ENCODE data around the gene CA7. TPM values are rescaled to one million over a fixed set of nuclear protein-coding genes. Genes with fewer than 3 reads are reported as not detected.

Gene CA7
- polyA plus RNA-seq, 1 donor from 2014 or later = not detected

DNA sequence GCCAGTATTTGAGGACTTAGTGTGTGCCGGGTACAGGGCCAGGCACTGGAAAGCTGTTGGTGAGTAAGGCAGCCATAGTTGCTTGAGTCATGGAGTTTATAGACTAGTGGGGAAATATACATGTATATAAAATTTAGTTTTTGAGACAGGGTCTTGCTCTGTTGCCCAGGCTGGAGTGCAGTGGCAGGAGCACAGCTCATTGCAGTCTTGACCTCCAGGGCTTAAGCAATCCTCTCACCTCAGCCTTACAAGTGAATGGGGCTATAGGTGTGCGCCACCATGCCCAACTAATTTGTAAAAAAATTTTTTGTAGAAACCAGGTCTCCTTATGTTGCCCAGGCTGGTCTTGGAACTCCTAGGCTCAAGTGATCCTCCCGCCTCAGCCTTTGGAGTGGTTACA, 38.5 kb downstream of the CA7 start:
- H3K4me3 ChIP-seq (ENCODE audit: low read length) = no peak overlapping the region
- no peaks in the 10 kb centered on the region for H3K79me2 ChIP-seq (replicated peaks; ENCODE audit: insufficient read depth, low read length)
- H3K27ac ChIP-seq (ENCODE audit: low read length) = no peak overlapping the region
- H2AFZ ChIP-seq (ENCODE audit: low read depth, low read length) = no peak overlapping the region
- no peaks in the 10 kb centered on the region for H3K27me3 ChIP-seq (ENCODE audit: insufficient read depth, low read depth, low read length)
- H3K4me2 ChIP-seq (ENCODE audit: low read length) = no peak overlapping the region
- H3K9me2 ChIP-seq (ENCODE audit: insufficient read depth, low read length) = no peaks in the 10 kb centered on the region
- H3F3A ChIP-seq (ENCODE audit: insufficient read depth, low read length, poor library complexity, severe bottlenecking) = no peaks in the 10 kb centered on the region
- H3K36me3 ChIP-seq (ENCODE audit: insufficient read depth, low read length) = no peaks in the 10 kb centered on the region
- TF ChIP-seq RAD21 (conservative IDR thresholded peaks at IDR 0.05) (no peak), TAF1 (IDR thresholded peaks at IDR 0.05; ENCODE audit: low read depth) (no peak), SMC3 (conservative IDR thresholded peaks at IDR 0.05; ENCODE audit: poor library complexity) (no peak), POLR2AphosphoS5 (IDR thresholded peaks at IDR 0.05) (no peak), EP300 (conservative IDR thresholded peaks at IDR 0.05; ENCODE audit: poor library complexity, severe bottlenecking) (no peak), MXI1 (conservative IDR thresholded peaks at IDR 0.05; ENCODE audit: poor library complexity, severe bottlenecking) (no peak), EZH2 (IDR thresholded peaks at IDR 0.05; ENCODE audit: borderline replicate concordance, insufficient read depth, low read length, poor library complexity, severe bottlenecking) (no peak)
- TF ChIP-seq, protein P1, sequence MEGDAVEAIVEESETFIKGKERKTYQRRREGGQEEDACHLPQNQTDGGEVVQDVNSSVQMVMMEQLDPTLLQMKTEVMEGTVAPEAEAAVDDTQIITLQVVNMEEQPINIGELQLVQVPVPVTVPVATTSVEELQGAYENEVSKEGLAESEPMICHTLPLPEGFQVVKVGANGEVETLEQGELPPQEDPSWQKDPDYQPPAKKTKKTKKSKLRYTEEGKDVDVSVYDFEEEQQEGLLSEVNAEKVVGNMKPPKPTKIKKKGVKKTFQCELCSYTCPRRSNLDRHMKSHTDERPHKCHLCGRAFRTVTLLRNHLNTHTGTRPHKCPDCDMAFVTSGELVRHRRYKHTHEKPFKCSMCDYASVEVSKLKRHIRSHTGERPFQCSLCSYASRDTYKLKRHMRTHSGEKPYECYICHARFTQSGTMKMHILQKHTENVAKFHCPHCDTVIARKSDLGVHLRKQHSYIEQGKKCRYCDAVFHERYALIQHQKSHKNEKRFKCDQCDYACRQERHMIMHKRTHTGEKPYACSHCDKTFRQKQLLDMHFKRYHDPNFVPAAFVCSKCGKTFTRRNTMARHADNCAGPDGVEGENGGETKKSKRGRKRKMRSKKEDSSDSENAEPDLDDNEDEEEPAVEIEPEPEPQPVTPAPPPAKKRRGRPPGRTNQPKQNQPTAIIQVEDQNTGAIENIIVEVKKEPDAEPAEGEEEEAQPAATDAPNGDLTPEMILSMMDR (IDR thresholded peaks at IDR 0.05; ENCODE audit: poor library complexity, severe bottlenecking) = no peak
- TF ChIP-seq, protein P2, sequence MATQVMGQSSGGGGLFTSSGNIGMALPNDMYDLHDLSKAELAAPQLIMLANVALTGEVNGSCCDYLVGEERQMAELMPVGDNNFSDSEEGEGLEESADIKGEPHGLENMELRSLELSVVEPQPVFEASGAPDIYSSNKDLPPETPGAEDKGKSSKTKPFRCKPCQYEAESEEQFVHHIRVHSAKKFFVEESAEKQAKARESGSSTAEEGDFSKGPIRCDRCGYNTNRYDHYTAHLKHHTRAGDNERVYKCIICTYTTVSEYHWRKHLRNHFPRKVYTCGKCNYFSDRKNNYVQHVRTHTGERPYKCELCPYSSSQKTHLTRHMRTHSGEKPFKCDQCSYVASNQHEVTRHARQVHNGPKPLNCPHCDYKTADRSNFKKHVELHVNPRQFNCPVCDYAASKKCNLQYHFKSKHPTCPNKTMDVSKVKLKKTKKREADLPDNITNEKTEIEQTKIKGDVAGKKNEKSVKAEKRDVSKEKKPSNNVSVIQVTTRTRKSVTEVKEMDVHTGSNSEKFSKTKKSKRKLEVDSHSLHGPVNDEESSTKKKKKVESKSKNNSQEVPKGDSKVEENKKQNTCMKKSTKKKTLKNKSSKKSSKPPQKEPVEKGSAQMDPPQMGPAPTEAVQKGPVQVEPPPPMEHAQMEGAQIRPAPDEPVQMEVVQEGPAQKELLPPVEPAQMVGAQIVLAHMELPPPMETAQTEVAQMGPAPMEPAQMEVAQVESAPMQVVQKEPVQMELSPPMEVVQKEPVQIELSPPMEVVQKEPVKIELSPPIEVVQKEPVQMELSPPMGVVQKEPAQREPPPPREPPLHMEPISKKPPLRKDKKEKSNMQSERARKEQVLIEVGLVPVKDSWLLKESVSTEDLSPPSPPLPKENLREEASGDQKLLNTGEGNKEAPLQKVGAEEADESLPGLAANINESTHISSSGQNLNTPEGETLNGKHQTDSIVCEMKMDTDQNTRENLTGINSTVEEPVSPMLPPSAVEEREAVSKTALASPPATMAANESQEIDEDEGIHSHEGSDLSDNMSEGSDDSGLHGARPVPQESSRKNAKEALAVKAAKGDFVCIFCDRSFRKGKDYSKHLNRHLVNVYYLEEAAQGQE (IDR thresholded peaks at IDR 0.05; ENCODE audit: borderline replicate concordance) = no peak
- no peaks in the 10 kb centered on the region for H4K20me1 ChIP-seq (ENCODE audit: insufficient read depth)
- no peaks in the 10 kb centered on the region for H3K9me3 ChIP-seq (ENCODE audit: low read length)
- no peak overlapping the region for H3K9ac ChIP-seq (ENCODE audit: low read length)

DNA sequence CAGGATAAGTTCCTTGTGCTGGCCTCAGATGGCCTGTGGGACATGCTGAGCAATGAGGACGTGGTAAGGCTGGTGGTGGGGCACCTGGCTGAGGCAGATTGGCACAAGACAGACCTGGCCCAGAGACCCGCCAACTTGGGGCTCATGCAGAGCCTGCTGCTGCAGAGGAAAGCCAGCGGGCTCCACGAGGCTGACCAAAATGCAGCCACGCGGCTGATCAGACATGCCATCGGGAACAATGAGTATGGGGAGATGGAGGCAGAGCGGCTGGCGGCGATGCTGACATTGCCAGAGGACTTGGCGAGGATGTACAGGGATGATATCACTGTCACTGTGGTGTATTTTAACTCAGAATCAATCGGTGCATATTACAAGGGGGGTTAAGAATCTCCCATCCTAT, 41.3 kb downstream of the CA7 start:
- H3K9ac ChIP-seq (ENCODE audit: low read length) = no peak overlapping the region

More for the DNA sequence above, 41.3 kb downstream of the CA7 start:
- H3K4me2 ChIP-seq (ENCODE audit: low read length) = no peak overlapping the region
- TF ChIP-seq EP300 (conservative IDR thresholded peaks at IDR 0.05; ENCODE audit: poor library complexity, severe bottlenecking) (no peak), MXI1 (conservative IDR thresholded peaks at IDR 0.05; ENCODE audit: poor library complexity, severe bottlenecking) (no peak), POLR2AphosphoS5 (IDR thresholded peaks at IDR 0.05) (no peak), SMC3 (conservative IDR thresholded peaks at IDR 0.05; ENCODE audit: poor library complexity) (no peak), EZH2 (IDR thresholded peaks at IDR 0.05; ENCODE audit: borderline replicate concordance, insufficient read depth, low read length, poor library complexity, severe bottlenecking) (no peak), RAD21 (conservative IDR thresholded peaks at IDR 0.05) (no peak), TAF1 (IDR thresholded peaks at IDR 0.05; ENCODE audit: low read depth) (no peak)
- TF ChIP-seq, protein P2 (IDR thresholded peaks at IDR 0.05; ENCODE audit: borderline replicate concordance) = no peak
- TF ChIP-seq, protein P1 (IDR thresholded peaks at IDR 0.05; ENCODE audit: poor library complexity, severe bottlenecking) = no peak
- no peak overlapping the region for H3K27ac ChIP-seq (ENCODE audit: low read length)
- no peak overlapping the region for H3K4me3 ChIP-seq (ENCODE audit: low read length)
- no peak overlapping the region for H2AFZ ChIP-seq (ENCODE audit: low read depth, low read length)
- no peaks in the 10 kb centered on the region for H3F3A ChIP-seq (ENCODE audit: insufficient read depth, low read length, poor library complexity, severe bottlenecking)
- H4K20me1 ChIP-seq (ENCODE audit: insufficient read depth) = no peaks in the 10 kb centered on the region
- H3K9me2 ChIP-seq (ENCODE audit: insufficient read depth, low read length) = no peaks in the 10 kb centered on the region
- no peaks in the 10 kb centered on the region for H3K27me3 ChIP-seq (ENCODE audit: insufficient read depth, low read depth, low read length)
- no peaks in the 10 kb centered on the region for H3K36me3 ChIP-seq (ENCODE audit: insufficient read depth, low read length)
- no peaks in the 10 kb centered on the region for H3K9me3 ChIP-seq (ENCODE audit: low read length)
- H3K79me2 ChIP-seq (replicated peaks; ENCODE audit: insufficient read depth, low read length) = no peaks in the 10 kb centered on the region
